RPMI8226 (cell line): ENCODE results near the gene UBXN11.
A peak's percentile ranks its signal among the peaks of the same experiment; 100 is the strongest.

ENCODE experiments used
- DNase-seq: peaks from one replicate; pipeline ENCODE4 v3.0.0-alpha.2; 2015

Gene UBXN11, protein sequence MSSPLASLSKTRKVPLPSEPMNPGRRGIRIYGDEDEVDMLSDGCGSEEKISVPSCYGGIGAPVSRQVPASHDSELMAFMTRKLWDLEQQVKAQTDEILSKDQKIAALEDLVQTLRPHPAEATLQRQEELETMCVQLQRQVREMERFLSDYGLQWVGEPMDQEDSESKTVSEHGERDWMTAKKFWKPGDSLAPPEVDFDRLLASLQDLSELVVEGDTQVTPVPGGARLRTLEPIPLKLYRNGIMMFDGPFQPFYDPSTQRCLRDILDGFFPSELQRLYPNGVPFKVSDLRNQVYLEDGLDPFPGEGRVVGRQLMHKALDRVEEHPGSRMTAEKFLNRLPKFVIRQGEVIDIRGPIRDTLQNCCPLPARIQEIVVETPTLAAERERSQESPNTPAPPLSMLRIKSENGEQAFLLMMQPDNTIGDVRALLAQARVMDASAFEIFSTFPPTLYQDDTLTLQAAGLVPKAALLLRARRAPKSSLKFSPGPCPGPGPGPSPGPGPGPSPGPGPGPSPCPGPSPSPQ

GRCh38 chr1:26306290-26307229, at the start of gene UBXN11:
Gene UBXN11, minus strand, starts transcription at chr1:26306636. Its CDS starts 3,753 bp downstream, at chr1:26302883.
- DNase-seq: peak; percentile 98

GRCh38 chr1:26356106-26356505, 49.7 kb upstream of the UBXN11 start:
- no peak for DNase-seq

- no peak for DNase-seq
Observed at GRCh38 chr1:26354972-26355371, 48.5 kb upstream of the UBXN11 start.

DNA sequence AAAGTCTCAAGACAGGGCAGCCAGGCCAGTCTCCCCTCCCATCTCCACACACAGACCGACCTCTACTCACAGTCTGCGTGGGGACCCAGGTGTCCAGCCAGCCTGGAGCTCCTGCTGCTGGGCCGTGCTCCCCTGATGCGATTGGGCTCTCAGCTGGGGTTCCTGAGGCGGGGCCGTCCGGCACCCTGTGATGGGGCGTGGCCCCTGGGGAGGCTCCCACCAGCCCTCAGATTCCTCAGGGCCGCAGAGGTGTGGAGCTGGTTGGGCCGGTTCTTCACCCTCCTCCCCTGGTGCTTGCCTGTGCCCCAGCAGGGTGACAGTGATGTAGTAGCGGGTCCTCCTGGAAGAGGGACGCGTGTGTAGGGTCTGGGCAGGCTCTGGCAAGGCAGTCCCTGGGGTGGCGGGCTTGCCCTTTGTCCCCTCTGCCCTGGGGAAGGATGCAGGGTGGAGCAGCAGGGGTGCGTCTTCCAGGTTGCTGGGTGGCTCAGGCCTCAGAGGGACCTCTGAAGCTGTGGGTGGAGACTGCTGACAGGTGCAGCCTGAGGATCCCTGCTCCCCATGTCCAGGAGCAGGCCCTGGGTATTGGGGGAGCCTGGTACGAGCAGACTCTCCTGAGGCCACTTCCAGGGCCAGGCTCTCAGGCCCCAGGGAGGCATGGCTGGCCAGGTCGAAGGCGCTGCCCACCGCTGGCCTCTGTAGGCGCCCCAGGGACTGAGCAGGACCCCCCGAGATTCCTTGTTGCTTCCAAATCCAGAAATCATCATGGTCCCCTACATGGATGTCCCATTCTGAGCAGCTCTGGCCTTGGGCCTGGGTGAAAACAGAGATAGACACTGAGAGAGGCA, 47.8 kb upstream of the UBXN11 start, which contains the start of gene CRYBG2:
CRYBG2 (minus strand) TSS at position 155 of the 845 bp plus-strand sequence. CDS start 7,473 bp downstream, outside the sequence.
- DNase-seq: no peak

DNA sequence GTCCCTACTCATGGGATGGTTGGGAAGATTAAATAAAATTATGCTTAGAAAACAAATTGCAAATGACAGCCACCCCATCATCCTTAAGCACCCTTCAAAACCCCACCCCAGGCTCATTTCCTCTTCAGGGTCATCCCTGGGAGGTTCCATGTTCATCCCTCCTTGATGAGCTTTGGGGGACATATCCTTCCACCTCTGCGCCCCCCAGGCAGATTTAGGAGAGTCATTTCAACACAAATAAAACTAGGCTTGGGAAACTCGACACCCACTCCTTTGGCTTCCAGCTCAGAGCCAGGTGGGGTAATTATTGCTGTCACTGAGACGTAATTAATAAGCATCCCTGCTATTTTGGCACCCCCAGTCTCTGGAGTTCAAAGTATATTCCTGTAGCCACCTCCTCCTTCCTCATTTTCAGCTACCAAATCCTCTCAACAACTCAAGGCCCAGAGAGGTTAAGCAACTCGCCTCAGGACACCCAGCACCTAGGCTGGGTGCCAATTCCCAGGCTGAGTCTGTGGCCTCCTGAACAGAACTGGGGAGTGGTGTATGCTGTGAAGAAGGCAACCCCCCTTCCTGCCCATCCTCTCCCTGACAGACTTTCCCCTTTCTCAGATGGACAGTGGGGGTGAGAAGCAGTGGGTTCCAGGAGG, 46.9 kb upstream of the UBXN11 start:
- no peak for DNase-seq

- no peak for DNase-seq
Observed at GRCh38 chr1:26352338-26352679, 45.9 kb upstream of the UBXN11 start.

DNA sequence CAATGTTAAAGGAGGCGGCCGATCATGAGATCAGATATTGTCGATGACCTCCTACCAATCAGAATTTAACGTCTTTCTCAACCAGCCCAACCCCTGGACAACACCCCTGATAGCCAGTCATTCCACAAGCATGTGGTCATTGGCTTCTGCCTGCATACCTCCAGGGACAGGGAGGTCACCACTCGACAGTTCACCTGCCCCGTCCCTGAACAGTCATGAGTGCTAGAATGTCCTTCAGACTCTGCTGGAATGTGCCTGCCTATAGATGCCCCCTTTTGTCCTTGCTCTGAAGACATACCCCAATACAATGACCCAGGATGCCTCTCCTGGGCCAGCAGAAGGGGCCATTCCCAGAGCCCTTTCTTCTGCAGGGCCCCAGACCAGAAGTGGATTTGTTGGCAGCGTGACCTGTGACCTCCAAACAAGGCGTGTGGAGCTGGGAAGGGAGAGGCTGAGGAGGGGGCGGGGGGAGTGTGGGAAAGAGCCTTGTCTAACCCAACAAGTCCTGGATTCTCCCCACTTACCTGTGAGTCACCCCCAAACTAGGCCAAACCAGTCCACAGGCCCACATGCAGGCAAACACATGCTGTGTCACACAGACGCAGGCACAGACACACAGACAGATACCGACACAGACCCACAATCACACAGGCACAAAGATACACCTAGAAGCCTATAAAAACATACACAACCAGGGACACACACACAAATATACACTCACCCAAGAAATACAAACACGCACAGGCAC, 45.3 kb upstream of the UBXN11 start:
- no peak for DNase-seq

- no peak for DNase-seq
Observed at GRCh38 chr1:26350701-26351589, 44.5 kb upstream of the UBXN11 start.

GRCh38 chr1:26350343-26350700, 43.9 kb upstream of the UBXN11 start:
- DNase-seq: no peak

DNA sequence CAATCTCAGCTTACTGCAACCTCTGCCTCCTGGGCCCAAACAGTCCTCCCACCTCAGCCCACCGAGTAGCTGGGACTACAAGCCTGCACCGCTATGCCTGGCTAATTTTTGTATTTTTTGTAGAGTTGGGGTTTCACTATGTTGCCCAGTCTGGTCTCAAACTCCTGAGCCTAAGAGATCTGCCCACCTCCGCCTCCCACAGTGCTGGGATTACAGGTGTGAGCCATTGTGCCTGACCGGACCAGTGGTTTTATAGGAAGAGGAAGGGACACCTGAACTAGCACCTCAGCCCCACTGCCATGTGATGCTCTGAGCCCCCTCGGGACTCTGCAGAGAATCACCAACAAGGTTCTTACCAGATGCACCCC, 43.4 kb upstream of the UBXN11 start:
- DNase-seq: no peak

DNA sequence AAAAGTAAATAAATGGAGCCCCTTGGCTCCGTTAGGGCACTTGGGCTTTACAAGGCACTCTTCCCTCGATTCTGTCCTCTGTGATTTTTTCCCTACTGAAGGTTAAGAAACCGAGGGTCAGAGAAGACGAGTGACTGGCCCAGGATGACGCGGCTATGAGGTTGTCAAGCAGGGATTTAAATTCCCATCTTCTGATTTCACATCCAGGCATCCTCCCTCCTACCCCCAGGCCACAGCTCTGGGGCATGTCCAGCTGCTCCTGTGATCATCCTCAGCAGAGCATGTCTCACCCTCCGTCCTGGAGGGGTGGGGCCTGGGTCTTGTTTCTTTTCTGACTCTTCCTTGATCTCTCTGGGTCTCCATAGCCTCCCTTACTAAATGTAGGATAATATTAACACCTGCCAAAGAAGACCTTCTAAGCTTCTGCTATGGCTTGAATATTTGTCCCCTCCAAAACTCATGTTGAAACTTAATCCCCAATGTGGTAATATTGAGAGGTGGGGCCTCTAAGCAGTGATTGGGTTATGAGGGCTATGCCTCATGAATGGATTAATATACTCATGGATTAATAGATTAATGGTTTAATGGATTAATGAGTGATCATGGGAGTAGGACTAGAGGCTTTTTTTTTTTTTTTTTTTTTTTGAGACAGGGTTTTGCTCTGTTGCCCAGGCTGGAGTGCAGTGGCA, 42.9 kb upstream of the UBXN11 start:
- no peak for DNase-seq

GRCh38 chr1:26346274-26347033, 40.0 kb upstream of the UBXN11 start:
- DNase-seq: no peak

- no peak for DNase-seq
Observed at GRCh38 chr1:26345718-26346117, 39.3 kb upstream of the UBXN11 start.

- no peak for DNase-seq
Observed at GRCh38 chr1:26344147-26344920, 37.9 kb upstream of the UBXN11 start.

DNA sequence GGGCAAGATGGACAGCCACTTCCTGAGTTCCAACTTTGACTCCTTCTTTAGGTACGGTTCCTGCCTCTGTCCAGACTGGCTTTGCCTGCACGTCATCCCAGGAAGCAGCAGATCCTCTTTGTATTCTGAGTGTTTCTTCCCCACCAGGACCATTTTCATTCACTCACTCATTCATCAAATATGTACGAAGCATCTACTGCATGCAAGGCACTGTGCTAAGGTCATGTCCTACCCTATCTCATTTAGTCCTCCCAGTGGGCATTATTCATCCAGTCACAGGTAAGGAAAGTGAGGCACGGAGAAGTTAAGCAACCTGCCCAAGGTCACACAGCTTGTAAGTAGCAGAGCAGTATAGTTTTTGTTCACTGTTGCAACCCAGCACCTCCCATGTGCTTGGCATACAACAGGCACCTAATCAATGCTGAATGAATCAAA, 33.6 kb upstream of the UBXN11 start:
- no peak for DNase-seq

DNA sequence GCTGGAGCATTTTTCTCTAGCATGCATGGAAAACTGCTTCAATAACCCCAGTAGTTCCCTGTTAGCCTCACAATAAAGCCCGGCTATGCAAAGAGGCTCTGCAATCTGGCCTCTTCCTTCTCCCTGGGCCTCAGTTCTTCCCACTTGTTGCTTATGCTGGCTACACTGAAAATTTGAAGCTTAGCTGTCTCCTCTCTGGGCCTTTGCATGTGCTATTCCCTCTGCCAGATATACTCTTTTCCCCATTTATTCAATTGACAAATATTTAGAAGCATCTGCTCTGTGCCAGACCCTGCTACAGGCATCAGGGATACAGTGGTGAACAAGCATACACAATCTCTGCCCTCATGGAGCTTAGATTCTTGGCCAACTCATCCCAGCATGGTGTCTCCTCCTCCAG, 32.2 kb upstream of the UBXN11 start:
- DNase-seq: no peak

DNA sequence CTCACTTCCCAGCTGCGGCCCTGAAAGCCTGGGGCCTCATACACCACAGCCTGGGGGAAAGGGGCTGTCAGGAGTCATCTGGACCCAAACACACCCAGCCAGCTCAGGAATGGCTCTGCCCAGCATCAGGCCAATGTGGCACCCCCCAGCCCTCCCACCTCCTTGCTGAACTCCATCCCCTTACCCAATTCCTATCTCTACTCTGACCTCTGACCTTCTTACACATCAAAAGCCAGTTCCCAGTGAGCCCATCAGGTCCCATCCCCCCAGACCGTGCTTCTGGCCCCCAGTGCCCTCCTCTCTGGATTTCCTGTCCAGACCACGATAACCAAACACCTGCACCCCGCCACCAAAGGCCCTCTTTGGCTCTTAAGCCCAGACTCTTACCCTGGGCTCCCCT, 31.2 kb upstream of the UBXN11 start:
- DNase-seq: peak; percentile 30

- no peak for DNase-seq
Observed at GRCh38 chr1:26337206-26337535, 30.7 kb upstream of the UBXN11 start.
